GM23338 (cell line): ENCODE measurements around the gene RFC5.

Experiments used
- CREB1 ChIP-seq: fragments of 250-450 bp; sonication (Bioruptor Pico); IDR thresholded peaks from 2 replicates; pipeline ENCODE4 v1.5.0; 2020; ENCODE audit warnings: low read depth, mild to moderate bottlenecking, moderate library complexity
- CTCF ChIP-seq, 2 experiments: fragments of 200-600 bp in 1 of 2; sonication (generic) in 1 of 2; conservative IDR thresholded peaks; 2 replicates each; pipeline versions ENCODE4 v1.5.1 to v1.6.1; 2016 to 2017; ENCODE audit warnings: antibody characterized with exemption in 2 of 2, low read depth in 2 of 2, mild to moderate bottlenecking in 2 of 2, moderate library complexity in 1 of 2
- ETS1 ChIP-seq: IDR thresholded peaks from 2 replicates; pipeline ENCODE4 v1.6.1; 2016; ENCODE audit warnings: antibody characterized with exemption
- EZH2 ChIP-seq: fragments of 200-600 bp; sonication (generic); IDR thresholded peaks from one replicate; pipeline ENCODE4 v1.8.0; 2017; ENCODE audit warnings: antibody characterized with exemption, mild to moderate bottlenecking, low read depth; ENCODE audit not compliant: unreplicated experiment
- EZH2phosphoT487 ChIP-seq: fragments of 200-600 bp; sonication (generic); IDR thresholded peaks from one replicate; pipeline ENCODE4 v1.8.1; 2018; ENCODE audit warnings: antibody characterized with exemption; ENCODE audit not compliant: unreplicated experiment
- JUNB ChIP-seq: IDR thresholded peaks from one replicate; pipeline ENCODE4 v1.6.1; 2016; ENCODE audit warnings: antibody characterized with exemption; ENCODE audit not compliant: unreplicated experiment
- POLR2AphosphoS5 ChIP-seq: IDR thresholded peaks from 2 replicates; pipeline ENCODE4 v1.6.1; 2016; ENCODE audit warnings: antibody characterized with exemption, low read depth
- REST ChIP-seq: IDR thresholded peaks from one replicate; pipeline ENCODE4 v1.6.1; 2018; ENCODE audit warnings: antibody characterized with exemption; ENCODE audit not compliant: unreplicated experiment
- STAT1 ChIP-seq: IDR thresholded peaks from one replicate; pipeline ENCODE4 v1.6.1; 2016; ENCODE audit warnings: antibody characterized with exemption; ENCODE audit not compliant: unreplicated experiment
- ZNF114 ChIP-seq: fragments of 250-450 bp; sonication (Bioruptor Pico); IDR thresholded peaks from 2 replicates; pipeline ENCODE4 v1.5.0; 2020; ENCODE audit warnings: mild to moderate bottlenecking, moderate library complexity
- ZNF331 ChIP-seq: fragments of 250-450 bp; sonication (Bioruptor Pico); IDR thresholded peaks from 2 replicates; pipeline ENCODE4 v1.5.0; 2020; ENCODE audit warnings: low read depth, mild to moderate bottlenecking, moderate library complexity
- TF ChIP-seq, protein P1 (sequence below): fragments of 250-450 bp; sonication (Bioruptor Pico); IDR thresholded peaks from 2 replicates; pipeline ENCODE4 v1.5.0; 2020; ENCODE audit warnings: mild to moderate bottlenecking, moderate library complexity

GRCh38 chr12:118033902-118034301 lies 17.4 kb downstream of the RFC5 start:
- TF ChIP-seq CTCF (conservative IDR thresholded peaks at IDR 0.05; ENCODE audit: low read depth in 2 of 2) (no peak), JUNB (no peak), POLR2AphosphoS5 (no peak), EZH2phosphoT487 (no peak), REST (no peak), STAT1 (no peak), EZH2 (no peak), CREB1 (CRISPR knock-in tag) (no peak), ZNF331 (CRISPR knock-in tag) (no peak), ZNF114 (no peak), ETS1 (no peak)
- TF ChIP-seq, protein P1, sequence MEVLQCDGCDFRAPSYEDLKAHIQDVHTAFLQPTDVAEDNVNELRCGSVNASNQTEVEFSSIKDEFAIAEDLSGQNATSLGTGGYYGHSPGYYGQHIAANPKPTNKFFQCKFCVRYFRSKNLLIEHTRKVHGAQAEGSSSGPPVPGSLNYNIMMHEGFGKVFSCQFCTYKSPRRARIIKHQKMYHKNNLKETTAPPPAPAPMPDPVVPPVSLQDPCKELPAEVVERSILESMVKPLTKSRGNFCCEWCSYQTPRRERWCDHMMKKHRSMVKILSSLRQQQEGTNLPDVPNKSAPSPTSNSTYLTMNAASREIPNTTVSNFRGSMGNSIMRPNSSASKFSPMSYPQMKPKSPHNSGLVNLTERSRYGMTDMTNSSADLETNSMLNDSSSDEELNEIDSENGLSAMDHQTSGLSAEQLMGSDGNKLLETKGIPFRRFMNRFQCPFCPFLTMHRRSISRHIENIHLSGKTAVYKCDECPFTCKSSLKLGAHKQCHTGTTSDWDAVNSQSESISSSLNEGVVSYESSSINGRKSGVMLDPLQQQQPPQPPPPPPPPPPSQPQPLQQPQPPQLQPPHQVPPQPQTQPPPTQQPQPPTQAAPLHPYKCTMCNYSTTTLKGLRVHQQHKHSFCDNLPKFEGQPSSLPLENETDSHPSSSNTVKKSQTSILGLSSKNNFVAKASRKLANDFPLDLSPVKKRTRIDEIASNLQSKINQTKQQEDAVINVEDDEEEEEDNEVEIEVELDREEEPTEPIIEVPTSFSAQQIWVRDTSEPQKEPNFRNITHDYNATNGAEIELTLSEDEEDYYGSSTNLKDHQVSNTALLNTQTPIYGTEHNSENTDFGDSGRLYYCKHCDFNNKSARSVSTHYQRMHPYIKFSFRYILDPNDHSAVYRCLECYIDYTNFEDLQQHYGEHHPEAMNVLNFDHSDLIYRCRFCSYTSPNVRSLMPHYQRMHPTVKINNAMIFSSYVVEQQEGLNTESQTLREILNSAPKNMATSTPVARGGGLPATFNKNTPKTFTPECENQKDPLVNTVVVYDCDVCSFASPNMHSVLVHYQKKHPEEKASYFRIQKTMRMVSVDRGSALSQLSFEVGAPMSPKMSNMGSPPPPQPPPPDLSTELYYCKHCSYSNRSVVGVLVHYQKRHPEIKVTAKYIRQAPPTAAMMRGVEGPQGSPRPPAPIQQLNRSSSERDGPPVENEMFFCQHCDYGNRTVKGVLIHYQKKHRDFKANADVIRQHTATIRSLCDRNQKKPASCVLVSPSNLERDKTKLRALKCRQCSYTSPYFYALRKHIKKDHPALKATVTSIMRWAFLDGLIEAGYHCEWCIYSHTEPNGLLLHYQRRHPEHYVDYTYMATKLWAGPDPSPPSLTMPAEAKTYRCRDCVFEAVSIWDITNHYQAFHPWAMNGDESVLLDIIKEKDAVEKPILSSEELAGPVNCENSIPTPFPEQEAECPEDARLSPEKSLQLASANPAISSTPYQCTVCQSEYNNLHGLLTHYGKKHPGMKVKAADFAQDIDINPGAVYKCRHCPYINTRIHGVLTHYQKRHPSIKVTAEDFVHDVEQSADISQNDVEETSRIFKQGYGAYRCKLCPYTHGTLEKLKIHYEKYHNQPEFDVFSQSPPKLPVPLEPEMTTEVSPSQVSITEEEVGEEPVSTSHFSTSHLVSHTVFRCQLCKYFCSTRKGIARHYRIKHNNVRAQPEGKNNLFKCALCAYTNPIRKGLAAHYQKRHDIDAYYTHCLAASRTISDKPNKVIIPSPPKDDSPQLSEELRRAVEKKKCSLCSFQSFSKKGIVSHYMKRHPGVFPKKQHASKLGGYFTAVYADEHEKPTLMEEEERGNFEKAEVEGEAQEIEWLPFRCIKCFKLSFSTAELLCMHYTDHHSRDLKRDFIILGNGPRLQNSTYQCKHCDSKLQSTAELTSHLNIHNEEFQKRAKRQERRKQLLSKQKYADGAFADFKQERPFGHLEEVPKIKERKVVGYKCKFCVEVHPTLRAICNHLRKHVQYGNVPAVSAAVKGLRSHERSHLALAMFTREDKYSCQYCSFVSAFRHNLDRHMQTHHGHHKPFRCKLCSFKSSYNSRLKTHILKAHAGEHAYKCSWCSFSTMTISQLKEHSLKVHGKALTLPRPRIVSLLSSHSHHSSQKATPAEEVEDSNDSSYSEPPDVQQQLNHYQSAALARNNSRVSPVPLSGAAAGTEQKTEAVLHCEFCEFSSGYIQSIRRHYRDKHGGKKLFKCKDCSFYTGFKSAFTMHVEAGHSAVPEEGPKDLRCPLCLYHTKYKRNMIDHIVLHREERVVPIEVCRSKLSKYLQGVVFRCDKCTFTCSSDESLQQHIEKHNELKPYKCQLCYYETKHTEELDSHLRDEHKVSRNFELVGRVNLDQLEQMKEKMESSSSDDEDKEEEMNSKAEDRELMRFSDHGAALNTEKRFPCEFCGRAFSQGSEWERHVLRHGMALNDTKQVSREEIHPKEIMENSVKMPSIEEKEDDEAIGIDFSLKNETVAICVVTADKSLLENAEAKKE (CRISPR knock-in tag): no peak
